HCT116 (cell line): ENCODE data around the gene ELP5. TPM values are rescaled to one million over a fixed set of nuclear protein-coding genes. Genes with fewer than 3 reads are reported as not detected.
A peak's percentile ranks its signal among the peaks of the same experiment; 100 is the strongest.

Experiments used
- ATF3 ChIP-seq: IDR thresholded peaks from 2 replicates; pipeline ENCODE4 v1.6.1; 2012
- CEBPB ChIP-seq: IDR thresholded peaks from 2 replicates; pipeline ENCODE4 v1.6.1; 2012; ENCODE audit warnings: low read depth
- CTCF ChIP-seq, 3 experiments: fragments of 200-600 bp in 1 of 3; sonication (generic) in 1 of 3; IDR thresholded peaks in 2 of 3; conservative IDR thresholded peaks in 1 of 3; 2 replicates each; pipeline ENCODE4 v1.5.1; 2012 to 2017; ENCODE audit warnings: low read depth in 2 of 3, low read length in 2 of 3, antibody characterized with exemption in 1 of 3, borderline replicate concordance in 1 of 3, control low read depth in 1 of 3, mild to moderate bottlenecking in 1 of 3, mixed read lengths in 1 of 3, mixed run types in 1 of 3, moderate library complexity in 1 of 3; ENCODE audit not compliant: insufficient read depth in 1 of 3
- EGR1 ChIP-seq: IDR thresholded peaks from 2 replicates; pipeline ENCODE4 v1.6.1; 2012; ENCODE audit warnings: low read depth
- MAX ChIP-seq: IDR thresholded peaks from 2 replicates; pipeline ENCODE4 v1.6.1; 2012
- POLR2A ChIP-seq: IDR thresholded peaks from 2 replicates; pipeline ENCODE4 v1.7.0; 2011; ENCODE audit warnings: borderline replicate concordance; ENCODE audit not compliant: insufficient read depth, insufficient read length; ENCODE audit errors: extremely low read depth
- RAD21 ChIP-seq: IDR thresholded peaks from 2 replicates; pipeline ENCODE4 v1.6.1; 2012; ENCODE audit warnings: low read depth, mild to moderate bottlenecking
- YY1 ChIP-seq: IDR thresholded peaks from 2 replicates; pipeline ENCODE4 v1.6.1; 2011; ENCODE audit warnings: low read length, low read depth, moderate library complexity, mild to moderate bottlenecking; ENCODE audit not compliant: insufficient replicate concordance; ENCODE audit errors: extremely low read depth
- ZBTB33 ChIP-seq: IDR thresholded peaks from 2 replicates; pipeline ENCODE4 v1.6.1; 2011; ENCODE audit warnings: mild to moderate bottlenecking, low read length, moderate library complexity; ENCODE audit not compliant: insufficient replicate concordance; ENCODE audit errors: extremely low read depth
- ZFX ChIP-seq: fragments of 450-650 bp; IDR thresholded peaks from 2 replicates; pipeline ENCODE4 v1.6.1; 2017
- total RNA-seq: library from RNA; stranded (reverse); gene quantifications from one replicate; pipeline ENCODE4 v1.2.1, GENCODE V29; 2021; ENCODE audit not compliant: unreplicated experiment

ELP5 gene
- total RNA-seq, 1 experiment from 2014 or later = 81.7 TPM

- TF ChIP-seq ZBTB33 = peak; percentile 62
- TF ChIP-seq CTCF (IDR thresholded peaks at IDR 0.05 in 2 of 3, conservative IDR thresholded peaks at IDR 0.05 in 1 of 3; ENCODE audit: borderline replicate concordance in 1 of 3, insufficient read depth in 1 of 3, low read depth in 2 of 3, low read length in 2 of 3) = no peak
- no peak for TF ChIP-seq ATF3
- TF ChIP-seq YY1 = peak; percentile 58
- no peak for TF ChIP-seq RAD21
- no peak for TF ChIP-seq CEBPB
- TF ChIP-seq MAX = peak; percentile 93
- peak; percentile 82 for TF ChIP-seq EGR1
- peak; percentile 69 for TF ChIP-seq POLR2A
- peak; percentile 43; the same call in 1 of the 2 replicates for TF ChIP-seq ZFX
- TF ChIP-seq, all 23 proteins: peak for 11
These were observed 17.7 kb upstream of the ELP5 start, which contains the start of gene DVL2 (continued) for GRCh38 chr17:7234083-7234951.
